Activated CD8-positive, alpha-beta memory T cell treated with anti-CD3 and anti-CD28 coated beads for 36 hours (primary cell): ENCODE results near the gene ARL2BP. TPM values are rescaled to one million over a fixed set of nuclear protein-coding genes. Genes with fewer than 3 reads are reported as not detected.

ENCODE experiments used
- CTCF ChIA-PET: fragments of 350-600 bp; sonication (Branson Sonifier 250); formaldehyde crosslinking; loops from one replicate; lab custom pipeline; 2021; ENCODE audit warnings: antibody characterized with exemption; lab: Charles Lee
- POLR2A ChIA-PET: fragments of 350-600 bp; sonication (Branson Sonifier 250); formaldehyde crosslinking; loops from one replicate; lab custom pipeline; 2021; ENCODE audit warnings: antibody characterized with exemption; lab: Charles Lee
- total RNA-seq, 2 experiments: library from RNA; stranded (reverse); gene quantifications; one replicate each; pipeline ENCODE4 v1.2.3, GENCODE V29; 2021

The ARL2BP gene
- total RNA-seq, 2 experiments from 2014 or later: 23.9 to 24.1 TPM

DNA sequence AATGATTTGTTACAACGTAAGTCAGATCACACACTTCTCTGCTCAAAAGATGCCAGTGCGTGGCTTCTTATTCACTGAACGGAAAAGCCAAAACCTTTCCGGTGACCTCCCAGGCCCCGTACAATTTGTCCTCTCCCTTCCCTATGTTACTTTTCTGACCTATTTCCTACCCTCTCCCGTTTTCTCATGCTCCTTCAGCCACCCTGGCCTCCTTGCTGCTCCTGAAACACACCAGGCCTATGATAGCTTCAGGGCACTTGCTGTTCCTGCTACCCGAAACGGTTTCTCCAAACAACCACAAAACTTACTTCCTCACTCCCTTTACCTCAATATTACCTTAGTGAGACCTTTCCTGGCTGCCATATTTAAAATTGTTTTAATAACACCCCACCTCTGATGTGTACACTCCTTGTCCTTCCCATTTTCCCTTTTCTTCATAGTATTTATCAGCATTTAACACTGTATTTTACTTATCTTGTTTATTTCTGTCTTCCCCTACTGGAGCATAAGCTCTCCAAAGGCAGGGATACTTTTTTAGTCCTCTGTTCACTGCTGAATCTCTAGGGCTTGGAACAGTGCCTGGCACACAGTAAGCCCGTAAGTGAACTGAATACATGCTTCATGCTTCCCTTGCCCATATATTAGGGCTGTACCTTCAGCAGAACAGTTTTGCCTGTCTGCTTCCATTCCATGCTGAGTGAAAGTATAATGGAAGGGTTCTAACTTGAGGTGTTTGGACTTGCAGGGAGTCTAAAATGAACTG lies 10.9 kb upstream of the ARL2BP start:
- ChIA-PET CTCF (no interaction called here), POLR2A (no interaction called here)

GRCh38 chr16:57234707-57235092 lies 10.4 kb upstream of the ARL2BP start:
- POLR2A ChIA-PET: interaction anchor here (1.2 kb wide), 1 partner anchor 49 kb away, joined by 3 read pairs; the partner anchor contains the start of genes PSME3IP1 and RSPRY1

GRCh38 chr16:57235128-57236021 lies 9.7 kb upstream of the ARL2BP start:
- ChIA-PET POLR2A (interaction anchor here (1.2 kb wide), 1 partner anchor 50 kb away, joined by 3 read pairs; the partner anchor contains the start of genes PSME3IP1 and RSPRY1), CTCF (interaction anchor here (1.0 to 1.8 kb wide), 2 partner anchors 10 to 48 kb away, joined by 3 to 4 read pairs; partner anchors contain the start of gene ARL2BP)

More at GRCh38 chr16:57234707-57235092, 10.4 kb upstream of the ARL2BP start:
- CTCF ChIA-PET: no interaction called here

DNA sequence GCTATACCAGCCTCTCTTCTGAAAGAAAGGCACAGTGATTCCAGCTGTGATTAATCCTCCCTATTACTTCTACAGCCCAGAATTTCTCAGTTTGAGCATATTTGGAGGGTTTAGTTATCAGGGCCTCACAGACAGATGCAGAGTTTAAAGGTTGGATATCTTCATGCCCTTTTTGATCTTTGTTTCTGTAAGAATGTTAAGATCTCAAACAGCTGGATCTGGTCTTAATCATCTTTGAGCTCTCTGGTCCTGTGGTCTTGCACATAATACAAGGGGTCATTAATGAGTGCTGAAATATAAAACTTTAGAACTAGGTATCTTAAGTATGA lies 9.1 kb upstream of the ARL2BP start:
- ChIA-PET CTCF (interaction anchor here (1.0 to 1.8 kb wide), 2 partner anchors 9 to 49 kb away, joined by 3 to 4 read pairs; partner anchors contain the start of gene ARL2BP), POLR2A (interaction anchor here (1.2 kb wide), 1 partner anchor 50 kb away, joined by 3 read pairs; the partner anchor contains the start of genes PSME3IP1 and RSPRY1)

DNA sequence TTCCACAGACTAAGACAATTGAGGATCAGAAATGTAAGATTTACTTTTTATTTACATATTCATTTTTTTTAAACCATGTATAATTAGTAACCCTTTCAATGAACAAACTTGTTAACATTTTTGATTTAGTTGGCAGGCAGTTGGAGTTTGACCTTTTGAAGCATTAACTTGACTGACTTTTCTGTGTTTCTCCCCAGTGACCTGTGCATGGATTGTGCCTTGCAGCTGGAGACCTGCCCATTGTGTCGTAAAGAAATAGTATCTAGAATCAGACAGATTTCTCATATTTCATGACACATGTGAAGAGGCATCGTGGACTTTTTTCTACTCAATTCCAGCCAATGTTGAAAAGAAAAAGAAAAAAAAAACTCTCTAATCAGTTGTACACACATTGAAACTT lies 6.4 kb upstream of the ARL2BP start:
- CTCF ChIA-PET: no interaction called here
- POLR2A ChIA-PET: no interaction called here

GRCh38 chr16:57239107-57239506 lies 6.0 kb upstream of the ARL2BP start:
- POLR2A ChIA-PET: no interaction called here
- CTCF ChIA-PET: no interaction called here

- ChIA-PET POLR2A (interaction anchor here (1.1 kb wide), 1 partner anchor 105 kb away, joined by 3 read pairs; no protein-coding TSS in a partner anchor), CTCF (no interaction called here)
These were observed 4.2 kb upstream of the ARL2BP start for GRCh38 chr16:57240851-57241250.

GRCh38 chr16:57242650-57243049 lies 2.4 kb upstream of the ARL2BP start:
- POLR2A ChIA-PET: no interaction called here
- CTCF ChIA-PET: interaction anchor here (0.7 kb wide), 1 partner anchor 12 kb away, joined by 3 read pairs; no protein-coding TSS in a partner anchor

- ChIA-PET POLR2A (interaction anchor here (1.4 kb wide), 1 partner anchor 59 kb away, joined by 3 read pairs; the partner anchor contains the start of genes PSME3IP1 and RSPRY1), CTCF (interaction anchor here (0.5 kb wide), 1 partner anchor 83 kb away, joined by 5 read pairs; no protein-coding TSS in a partner anchor)
These were observed 644 bp upstream of the ARL2BP start for GRCh38 chr16:57244463-57244766.

- CTCF ChIA-PET: interaction anchor here (1.0 to 1.3 kb wide), 3 partner anchors 9 to 171 kb away, joined by 3 to 6 read pairs (median 4); no protein-coding TSS in a partner anchor
- POLR2A ChIA-PET: interaction anchor here (0.7 to 1.4 kb wide), 4 partner anchors 36 to 101 kb away, joined by 3 to 5 read pairs (median 4); partner anchors contain the start of genes PSME3IP1 and RSPRY1
These were observed 534 bp downstream of the ARL2BP start for GRCh38 chr16:57245472-57246113.

DNA sequence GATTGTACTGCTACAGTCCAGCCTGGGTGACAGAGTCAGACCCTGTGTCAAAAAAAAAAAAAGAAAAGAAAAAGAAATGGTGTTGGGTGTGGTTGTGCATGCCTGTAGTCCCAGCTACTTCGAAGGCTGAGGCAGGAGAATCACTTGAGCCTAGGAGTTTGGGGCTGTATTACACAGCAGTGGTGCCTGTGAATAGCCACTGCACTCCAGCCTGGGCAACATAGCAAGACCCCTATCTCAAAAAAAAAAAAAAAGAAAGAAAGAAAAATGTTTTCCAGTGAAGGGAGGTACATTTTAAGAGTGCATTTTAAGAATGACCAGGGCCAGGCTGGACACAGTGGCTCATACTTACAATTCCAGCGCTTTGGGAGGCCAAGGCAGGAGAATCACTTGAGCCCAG lies 6.3 kb downstream of the ARL2BP start:
- POLR2A ChIA-PET: no interaction called here

DNA sequence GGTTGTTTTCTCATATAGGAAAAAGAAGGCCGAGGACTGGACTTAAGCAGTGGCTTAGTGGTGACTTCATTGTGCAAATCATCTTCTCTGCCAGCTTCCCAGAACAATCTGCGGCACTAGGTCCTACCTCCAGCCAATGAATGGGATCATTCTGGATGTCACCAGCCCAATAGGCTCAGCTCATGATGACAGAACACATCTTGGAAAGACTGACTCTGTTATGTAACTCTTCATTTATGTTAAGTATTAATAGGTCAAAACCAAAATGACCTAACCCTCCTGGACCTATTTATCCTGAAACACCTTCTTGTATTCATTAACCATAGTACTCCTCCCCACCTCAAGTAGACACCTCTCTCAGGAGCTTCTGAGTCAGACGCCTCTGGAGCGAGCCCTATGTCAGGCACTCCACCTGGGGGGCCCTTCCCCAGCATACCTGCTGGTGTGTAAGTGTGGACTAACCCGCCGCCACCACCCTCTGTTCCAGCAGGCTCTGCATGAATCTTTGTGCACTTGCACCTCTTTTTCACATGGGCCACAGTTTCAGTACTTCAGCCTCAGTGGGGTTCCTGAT lies 7.2 kb downstream of the ARL2BP start:
- ChIA-PET POLR2A (no interaction called here), CTCF (no interaction called here)

More for the DNA sequence above, 6.3 kb downstream of the ARL2BP start:
- CTCF ChIA-PET: interaction anchor here (1.2 kb wide), 1 partner anchor 166 kb away, joined by 3 read pairs; no protein-coding TSS in a partner anchor

DNA sequence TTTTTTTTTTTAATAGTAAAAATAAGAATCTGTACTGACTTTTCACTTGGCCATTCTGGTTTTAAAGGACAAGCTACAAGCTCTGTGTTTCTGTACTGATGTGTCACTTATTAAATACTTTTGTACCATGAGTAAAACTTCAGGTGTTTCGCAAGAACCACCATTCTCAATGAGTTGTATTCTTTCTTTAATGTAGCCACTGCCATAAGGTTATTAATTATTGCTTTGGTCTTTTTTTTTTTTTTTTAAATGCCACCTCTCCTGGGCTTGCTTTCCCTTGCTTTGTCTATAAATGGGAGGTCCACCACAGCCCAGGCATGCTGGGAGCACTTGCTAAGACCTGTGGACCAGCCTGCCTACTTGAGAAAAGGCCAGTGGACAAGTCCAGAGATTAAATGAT lies 8.4 kb downstream of the ARL2BP start:
- POLR2A ChIA-PET: no interaction called here

DNA sequence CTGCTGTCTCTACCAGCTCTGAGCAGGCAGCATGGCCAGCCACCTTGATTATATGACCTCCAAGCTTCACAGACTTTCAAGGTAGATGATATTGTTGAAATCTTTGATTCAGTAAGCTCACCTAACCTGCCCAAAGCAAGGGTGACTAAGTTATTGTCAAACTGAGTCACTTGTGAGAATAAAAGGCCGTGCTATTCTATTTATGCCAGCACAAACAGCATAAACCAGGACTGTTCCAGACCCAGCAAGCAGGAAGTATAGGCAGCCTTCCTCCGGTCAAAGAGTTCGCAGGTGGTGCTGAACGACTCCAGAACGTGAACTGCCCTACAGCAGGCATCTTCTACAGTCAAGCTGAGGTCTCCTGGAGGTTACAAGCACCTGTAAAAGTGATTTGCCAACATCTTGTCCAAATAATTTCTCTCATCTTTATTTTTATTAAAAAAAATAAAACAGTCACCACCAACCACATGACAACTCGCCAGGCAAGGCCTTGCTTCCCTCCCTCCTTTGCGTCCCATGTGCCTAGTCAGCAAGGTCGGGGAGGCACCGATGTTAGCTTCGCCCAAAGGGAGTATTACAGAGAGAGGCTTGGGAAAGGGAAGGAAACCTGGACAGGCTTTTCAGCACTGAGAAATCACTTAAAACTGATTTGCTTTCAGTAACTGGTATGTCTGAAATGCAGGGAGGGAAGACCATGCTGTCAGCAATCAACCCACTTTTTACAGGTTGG lies 10.8 kb downstream of the ARL2BP start:
- POLR2A ChIA-PET: no interaction called here
- CTCF ChIA-PET: no interaction called here

More for the DNA sequence above, 8.4 kb downstream of the ARL2BP start:
- CTCF ChIA-PET: interaction anchor here (0.7 kb wide), 1 partner anchor 267 kb away, joined by 3 read pairs; no protein-coding TSS in a partner anchor

DNA sequence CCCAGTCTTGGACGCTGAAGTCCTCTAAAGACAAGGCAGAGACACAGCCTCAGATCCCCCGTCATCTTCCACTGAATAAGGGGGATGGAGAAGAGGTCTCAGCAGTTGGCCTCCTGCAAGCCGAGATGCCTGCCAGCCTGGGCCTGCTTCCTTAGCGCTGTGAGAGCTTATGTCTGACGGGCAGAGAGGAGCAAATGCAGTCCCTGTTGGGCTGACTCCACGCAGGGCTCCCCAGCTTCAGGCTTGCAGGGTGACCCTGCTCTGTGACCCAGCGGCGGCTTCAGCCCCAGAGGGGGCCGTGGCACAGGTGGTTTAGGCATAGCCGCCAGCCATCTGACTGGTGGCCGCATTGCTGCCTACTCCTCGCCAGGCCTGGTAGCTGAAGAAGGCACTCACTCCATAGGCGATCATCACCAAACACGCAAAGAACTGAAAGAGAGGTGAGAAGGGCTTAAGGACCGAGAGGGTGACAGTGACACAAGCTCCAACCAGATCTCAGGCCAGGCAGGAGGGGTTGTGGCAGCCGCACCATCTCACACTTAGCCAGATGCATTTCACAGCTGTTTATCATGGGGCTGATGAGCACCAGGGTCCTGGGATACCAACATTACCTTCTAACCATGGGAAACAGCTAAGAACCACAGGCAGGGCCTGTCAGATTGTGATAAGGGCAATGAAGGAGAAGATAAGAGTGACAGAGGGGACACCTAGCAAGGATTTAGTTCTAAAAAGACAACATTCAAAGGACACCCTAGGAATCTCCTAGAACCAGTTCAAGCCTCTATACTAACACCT lies 11.7 kb downstream of the ARL2BP start:
- ChIA-PET POLR2A (no interaction called here), CTCF (no interaction called here)

- ChIA-PET CTCF (no interaction called here), POLR2A (no interaction called here)
These were observed 12.5 kb downstream of the ARL2BP start for GRCh38 chr16:57257455-57258070.
